HEK293T (cell line): ENCODE results near the gene CTIF.

Experiments used
- CTCF ChIA-PET: fragments of 350-600 bp; formaldehyde crosslinking; extraction: SDS; loops from one replicate; lab custom pipeline; 2021; ENCODE audit warnings: antibody characterized with exemption, inconsistent platforms; lab: Yijun Ruan, JAX
- POLR2A ChIA-PET: fragments of 350-600 bp; formaldehyde crosslinking; extraction: SDS; loops from one replicate; lab custom pipeline; 2020; ENCODE audit warnings: antibody characterized with exemption, inconsistent platforms; lab: Yijun Ruan, JAX
- DNase-seq: peaks from one replicate; pipeline ENCODE4 v3.0.0; 2012; ENCODE audit warnings: mixed read lengths; ENCODE audit errors: extremely low spot score
- ARNT ChIP-seq: fragments of 450-650 bp; IDR thresholded peaks from 2 replicates; pipeline ENCODE4 v1.6.1; 2017; ENCODE audit warnings: mild to moderate bottlenecking
- BHLHE40 ChIP-seq: fragments of 450-650 bp; IDR thresholded peaks from 2 replicates; pipeline ENCODE4 v1.6.1; 2016; ENCODE audit warnings: mild to moderate bottlenecking, moderate library complexity, borderline replicate concordance
- CTBP1 ChIP-seq: fragments of 450-650 bp; IDR thresholded peaks from 2 replicates; pipeline ENCODE4 v1.6.1; 2016; ENCODE audit warnings: borderline replicate concordance
- ELF4 ChIP-seq: fragments of 450-650 bp; IDR thresholded peaks from 2 replicates; pipeline ENCODE4 v1.6.1; 2017; ENCODE audit warnings: antibody characterized with exemption
- FOXA1 ChIP-seq: fragments of 450-650 bp; IDR thresholded peaks from 2 replicates; pipeline ENCODE4 v1.6.1; 2016; ENCODE audit warnings: mild to moderate bottlenecking
- FOXK2 ChIP-seq: fragments of 450-650 bp; IDR thresholded peaks from 2 replicates; pipeline ENCODE4 v1.6.1; 2016; ENCODE audit warnings: mild to moderate bottlenecking
- FOXM1 ChIP-seq: fragments of 450-650 bp; IDR thresholded peaks from 2 replicates; pipeline ENCODE4 v1.6.1; 2017; ENCODE audit warnings: mild to moderate bottlenecking, borderline replicate concordance
- HDGF ChIP-seq: fragments of 450-650 bp; IDR thresholded peaks from 2 replicates; pipeline ENCODE4 v1.6.1; 2017; ENCODE audit warnings: antibody characterized with exemption, borderline replicate concordance
- L3MBTL2 ChIP-seq: fragments of 450-650 bp; conservative IDR thresholded peaks from 2 replicates; pipeline ENCODE4 v1.6.1; 2016; ENCODE audit warnings: mild to moderate bottlenecking
- LEF1 ChIP-seq: fragments of 450-650 bp; IDR thresholded peaks from 2 replicates; pipeline ENCODE4 v1.6.1; 2017; ENCODE audit warnings: mild to moderate bottlenecking, borderline replicate concordance
- NFRKB ChIP-seq: fragments of 450-650 bp; IDR thresholded peaks from 2 replicates; pipeline ENCODE4 v1.6.1; 2016; ENCODE audit warnings: mild to moderate bottlenecking, moderate library complexity
- PKNOX1 ChIP-seq: fragments of 450-650 bp; IDR thresholded peaks from 2 replicates; pipeline ENCODE4 v1.6.1; 2016
- SP1 ChIP-seq: fragments of 450-650 bp; IDR thresholded peaks from 2 replicates; pipeline ENCODE4 v1.6.1; 2017
- SUZ12 ChIP-seq: fragments of 450-650 bp; IDR thresholded peaks from 2 replicates; pipeline ENCODE4 v1.6.1; 2016; ENCODE audit warnings: mild to moderate bottlenecking
- TARDBP ChIP-seq: fragments of 450-650 bp; IDR thresholded peaks from 2 replicates; pipeline ENCODE4 v1.6.1; 2016
- ZNF384 ChIP-seq: fragments of 450-650 bp; IDR thresholded peaks from 2 replicates; pipeline ENCODE4 v1.6.1; 2016

CTIF gene

DNA sequence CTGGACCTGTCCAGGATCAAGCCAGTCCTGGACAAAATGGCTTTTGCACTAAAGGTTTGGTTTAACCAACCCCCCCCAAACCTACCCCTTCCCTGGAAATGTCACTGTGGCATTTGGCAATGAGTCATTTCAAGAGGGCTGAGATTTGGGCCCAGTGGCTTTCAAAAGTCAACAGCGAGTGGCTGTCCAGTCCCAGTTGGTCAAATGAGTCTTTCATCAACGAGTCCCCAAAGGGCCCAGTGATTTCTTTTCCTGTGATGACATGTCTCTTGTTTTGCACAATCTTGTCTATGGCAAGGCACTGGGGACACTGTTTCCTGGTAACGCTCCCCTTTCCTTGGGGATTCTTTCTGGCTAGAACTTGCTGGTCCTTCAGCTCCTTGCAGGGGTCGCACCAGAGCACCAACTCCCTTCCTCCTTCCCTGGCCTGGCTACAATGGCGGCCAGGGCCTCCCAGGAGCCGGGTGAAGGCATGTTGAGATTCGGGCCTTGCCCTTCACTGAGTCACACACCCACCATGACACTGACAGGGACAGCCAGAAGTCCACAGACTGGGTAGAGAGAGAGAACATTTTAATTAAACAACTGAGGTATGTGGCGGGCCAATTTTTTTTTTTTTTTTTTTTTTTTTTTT lies 324.7 kb downstream of the CTIF start:
- DNase-seq: no peak
- TF ChIP-seq ARNT (no peak), HDGF (no peak), ELF4 (no peak), BHLHE40 (no peak), LEF1 (no peak), CTBP1 (no peak)
- CTCF ChIA-PET: no interaction called here

GRCh38 chr18:48864876-48865275 lies 326.0 kb downstream of the CTIF start:
- TF ChIP-seq CTBP1 (no peak), PKNOX1 (no peak), NFRKB (no peak), TARDBP (no peak), FOXA1 (no peak), ZNF384 (no peak), LEF1 (no peak)
- DNase-seq: no peak
- POLR2A ChIA-PET: no interaction called here
- CTCF ChIA-PET: no interaction called here

More for the DNA sequence above, 324.7 kb downstream of the CTIF start:
- POLR2A ChIA-PET: no interaction called here

- ChIA-PET POLR2A (no interaction called here), CTCF (no interaction called here)
- TF ChIP-seq ZNF384 (no peak), LEF1 (no peak), PKNOX1 (no peak), TARDBP (no peak), FOXA1 (no peak), FOXK2 (no peak)
- DNase-seq: no peak
Observed at GRCh38 chr18:48866028-48866733, 327.4 kb downstream of the CTIF start.

- DNase-seq: no peak
- ChIA-PET CTCF (no interaction called here), POLR2A (no interaction called here)
- TF ChIP-seq ARNT (no peak), NFRKB (no peak), TARDBP (no peak), FOXK2 (no peak), BHLHE40 (no peak)
Observed at GRCh38 chr18:48866856-48867255, 328.0 kb downstream of the CTIF start.

DNA sequence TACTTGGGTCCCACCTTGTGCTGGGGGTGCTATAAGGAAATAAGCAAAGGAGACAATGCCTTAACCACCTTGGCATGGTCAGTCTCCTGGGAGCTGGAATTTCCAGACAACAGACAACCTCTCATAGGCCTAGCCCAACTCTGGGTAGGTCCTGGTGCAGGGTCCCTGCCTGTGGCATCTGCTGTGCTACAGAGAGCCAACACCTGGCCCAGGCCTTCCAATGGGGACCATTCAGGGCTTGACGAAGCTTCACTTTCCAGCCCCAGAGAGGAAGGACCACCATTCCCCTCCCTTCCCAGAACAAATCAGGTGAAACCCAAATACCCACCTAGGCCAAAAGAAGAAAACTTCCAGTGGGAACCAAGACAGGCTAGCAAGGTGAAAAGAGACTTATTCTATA lies 329.1 kb downstream of the CTIF start:
- ChIA-PET POLR2A (no interaction called here), CTCF (no interaction called here)
- TF ChIP-seq BHLHE40 (no peak), ZNF384 (no peak), LEF1 (no peak), PKNOX1 (no peak), ELF4 (no peak), FOXA1 (no peak), ARNT (no peak), FOXK2 (no peak), L3MBTL2 (no peak), FOXM1 (no peak), NFRKB (no peak), SUZ12 (no peak), TARDBP (no peak), SP1 (no peak), HDGF (no peak)
- DNase-seq: no peak

DNA sequence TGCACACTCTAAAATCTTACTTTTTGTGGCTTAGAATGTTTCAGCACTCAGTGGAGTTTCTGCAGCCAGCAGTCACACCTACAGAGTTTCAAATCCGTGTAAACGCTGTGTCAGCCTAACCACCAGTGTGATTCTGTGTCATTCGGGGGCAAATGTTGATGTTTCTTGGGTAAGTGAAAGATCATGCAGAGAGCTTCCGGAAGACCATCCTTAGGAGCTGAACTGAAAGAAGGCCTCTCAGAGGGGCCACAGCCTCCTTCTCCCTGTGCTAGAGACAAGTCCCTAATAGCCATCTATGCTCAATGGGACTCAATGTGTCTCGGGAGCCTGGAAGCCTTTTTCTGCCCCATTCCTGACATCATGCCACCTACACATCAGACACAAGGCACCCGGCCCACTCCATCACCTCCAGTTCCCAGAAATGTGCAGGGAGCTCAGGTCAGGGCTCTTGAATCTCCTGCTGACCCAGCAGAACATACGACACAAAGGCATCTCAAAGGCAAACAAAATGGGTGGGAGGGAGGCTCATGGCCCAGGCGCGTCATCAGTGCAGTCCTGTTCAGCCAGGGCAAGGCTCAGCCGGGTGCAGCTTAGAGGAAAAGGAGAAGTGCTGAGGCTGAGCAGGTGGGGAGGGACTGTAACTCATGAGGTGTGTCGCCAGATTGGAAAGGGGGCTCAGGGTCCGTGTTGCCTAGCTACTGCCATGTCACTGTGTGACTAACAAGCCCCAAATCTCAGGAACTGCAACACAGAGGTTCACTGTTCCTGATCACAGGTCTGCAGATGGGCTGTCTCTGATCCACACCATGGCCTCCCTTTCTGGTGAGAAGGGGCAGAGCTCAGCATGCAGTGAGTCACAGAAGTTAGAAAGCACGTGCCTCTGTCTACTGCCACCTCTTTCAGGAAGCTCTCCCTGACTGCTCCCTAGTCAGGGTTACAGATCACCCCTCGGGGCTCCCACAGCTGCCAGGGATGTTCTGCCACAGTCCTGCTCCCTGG lies 329.9 kb downstream of the CTIF start:
- no peak for DNase-seq
- ChIA-PET CTCF (no interaction called here), POLR2A (no interaction called here)
- TF ChIP-seq ELF4 (no peak), SP1 (no peak), HDGF (no peak), ZNF384 (no peak), TARDBP (no peak), CTBP1 (no peak)
